Heart left ventricle (tissue), 13 donors: Measurements from ENCODE around the gene RAX2.

Source experiments
- POLR2A ChIP-seq, 2 donors: fragments of 450-650 bp; IDR thresholded peaks; one replicate each; pipeline ENCODE4 v1.6.1; 2017; ENCODE audit warnings: antibody characterized with exemption in 2 of 2, mild to moderate bottlenecking in 2 of 2, moderate library complexity in 2 of 2
- TF ChIP-seq, protein P1 (sequence below), 12 donors: fragments of 200-600 bp; sonication (generic) in 4 of 12; IDR thresholded peaks; one replicate each; pipeline versions ENCODE4 v1.5.0 to v1.8.0; 2018 to 2022; ENCODE audit warnings: antibody characterized with exemption in 12 of 12, mild to moderate bottlenecking in 5 of 12
- donor health status: ischemic (EF 13 %, LVEDD 7.1; RV severe dilation, severe dysfunction).
- donor health status: DM: no; HTN: yes; CAD: no.
- donor health status: DM: no; HTN: no; CAD: no.
- donor health status: ischemic (EF 25% LVEDD 6.9; RV normal size, moderate dysfunction).
- donor health status: ischemic (EF 25% LVEDD 5.7; RV mildly dilated, moderate dysfunction).
- donor health status: ischemic (EF 35%, LVEDD 5.7; RV mildly dilated, moderate dysfunction).
- donor health status: nonischemic (EF 11% LVEDD 7.7; RV severe dilation, severe dysfunction).
- donor health status: DM: yes; HTN: yes; CAD: no.
- donor health status: PGD.
- donor health status: ischemic (EF 29% LVEDD 5.4; RV normal size, mild dysfunction).
- donor health status: nonischemic (EF 23%, LVEDD 6.1; RV moderate dilation, normal function).

DNA sequence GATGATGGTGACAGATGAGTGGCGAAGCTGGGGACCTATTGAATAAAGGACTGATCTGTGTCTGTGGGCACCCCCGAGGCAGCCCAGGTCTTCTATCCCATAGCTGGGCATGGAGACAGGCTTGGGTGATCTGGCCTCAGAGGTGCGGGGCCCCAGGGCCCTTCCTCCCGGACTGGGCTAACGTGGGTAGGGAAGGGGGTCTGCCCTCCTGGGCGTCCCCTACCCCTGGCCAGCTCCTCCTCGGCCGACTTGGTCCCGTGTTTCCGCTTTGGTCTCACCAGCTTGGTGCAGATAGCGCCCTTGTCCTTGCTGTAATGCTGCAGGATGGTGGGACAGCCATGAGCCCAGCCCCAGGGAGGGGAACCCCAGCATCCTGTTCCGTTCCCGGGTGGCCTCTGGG is 10.9 kb upstream of the RAX2 start:
- no peak for TF ChIP-seq POLR2A (IDR thresholded peaks at IDR 0.05)
- TF ChIP-seq, protein P1, sequence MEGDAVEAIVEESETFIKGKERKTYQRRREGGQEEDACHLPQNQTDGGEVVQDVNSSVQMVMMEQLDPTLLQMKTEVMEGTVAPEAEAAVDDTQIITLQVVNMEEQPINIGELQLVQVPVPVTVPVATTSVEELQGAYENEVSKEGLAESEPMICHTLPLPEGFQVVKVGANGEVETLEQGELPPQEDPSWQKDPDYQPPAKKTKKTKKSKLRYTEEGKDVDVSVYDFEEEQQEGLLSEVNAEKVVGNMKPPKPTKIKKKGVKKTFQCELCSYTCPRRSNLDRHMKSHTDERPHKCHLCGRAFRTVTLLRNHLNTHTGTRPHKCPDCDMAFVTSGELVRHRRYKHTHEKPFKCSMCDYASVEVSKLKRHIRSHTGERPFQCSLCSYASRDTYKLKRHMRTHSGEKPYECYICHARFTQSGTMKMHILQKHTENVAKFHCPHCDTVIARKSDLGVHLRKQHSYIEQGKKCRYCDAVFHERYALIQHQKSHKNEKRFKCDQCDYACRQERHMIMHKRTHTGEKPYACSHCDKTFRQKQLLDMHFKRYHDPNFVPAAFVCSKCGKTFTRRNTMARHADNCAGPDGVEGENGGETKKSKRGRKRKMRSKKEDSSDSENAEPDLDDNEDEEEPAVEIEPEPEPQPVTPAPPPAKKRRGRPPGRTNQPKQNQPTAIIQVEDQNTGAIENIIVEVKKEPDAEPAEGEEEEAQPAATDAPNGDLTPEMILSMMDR (IDR thresholded peaks at IDR 0.05) = no peak
